IMR-90 (cell line): ENCODE results near the gene MYLK4. TPM values are rescaled to one million over a fixed set of nuclear protein-coding genes. Genes with fewer than 3 reads are reported as not detected.

Source experiments
- ATAC-seq: fragments of 200-7000 bp; cut with Tn5 transposase; 2 replicates; pipeline ENCODE4 v1.9.1; 2020; ENCODE audit warnings: low read depth, mild to moderate bottlenecking, moderate library complexity
- BruUV-seq: library from RNA; stranded (reverse); fragments of 400-500 nt; replicated peaks from 2 replicates; lab custom pipeline; 2021; lab: Mats Ljungman, UMichigan
- CTCF ChIA-PET: fragments of 300-600 bp; formaldehyde crosslinking; extraction: SDS; loops from one replicate; lab custom pipeline; 2021; ENCODE audit warnings: antibody characterized with exemption; lab: Yijun Ruan, JAX
- POLR2A ChIA-PET: fragments of 300-600 bp; sonication (Branson Sonifier 250); formaldehyde crosslinking; loops from one replicate; lab custom pipeline; 2022; ENCODE audit warnings: antibody characterized with exemption; ENCODE audit not compliant: unreplicated experiment; lab: Charles Lee
- DNase-seq: peaks from one replicate; pipeline ENCODE4 v3.0.0; 2013
- H2AFZ ChIP-seq: replicated peaks from 2 replicates; pipeline ENCODE3; 2013; ENCODE audit warnings: low read length, mild to moderate bottlenecking; ENCODE audit not compliant: poor library complexity
- H2AK5ac ChIP-seq: 2 replicates; pipeline ENCODE4 v1.6.1; 2013; ENCODE audit warnings: low read depth, low read length, inconsistent platforms
- H2AK9ac ChIP-seq: replicated peaks from 2 replicates; pipeline ENCODE3; 2013; ENCODE audit warnings: mild to moderate bottlenecking, low read depth, low read length, moderate library complexity; ENCODE audit not compliant: poor library complexity
- H2BK120ac ChIP-seq: 2 replicates; pipeline ENCODE4 v1.6.1; 2013; ENCODE audit warnings: low read depth, low read length, inconsistent platforms
- H2BK15ac ChIP-seq: 3 replicates; pipeline ENCODE4 v1.6.1; 2013; ENCODE audit warnings: low read depth, low read length, inconsistent platforms
- H2BK20ac ChIP-seq: 2 replicates; pipeline ENCODE4 v1.6.1; 2013; ENCODE audit warnings: low read depth, mild to moderate bottlenecking, inconsistent platforms, low read length, moderate library complexity
- H2BK5ac ChIP-seq: 2 replicates; pipeline ENCODE4 v1.6.1; 2013; ENCODE audit warnings: mild to moderate bottlenecking, low read depth, low read length, inconsistent platforms; ENCODE audit not compliant: poor library complexity, severe bottlenecking
- H3K14ac ChIP-seq: replicated peaks from 2 replicates; pipeline ENCODE4 v1.6.1; 2013; ENCODE audit warnings: low read depth, low read length, inconsistent platforms
- H3K18ac ChIP-seq: 2 replicates; pipeline ENCODE4 v1.6.1; 2013; ENCODE audit warnings: low read depth, low read length, control low read depth
- H3K23ac ChIP-seq: 2 replicates; pipeline ENCODE4 v1.6.1; 2013; ENCODE audit warnings: low read depth, low read length, inconsistent platforms
- H3K27ac ChIP-seq: 2 replicates; pipeline ENCODE4 v1.5.1; 2013; ENCODE audit warnings: mild to moderate bottlenecking, control low read depth, low read length; ENCODE audit not compliant: insufficient read depth
- H3K27me3 ChIP-seq: 2 replicates; pipeline ENCODE4 v1.6.1; 2013; ENCODE audit warnings: low read length; ENCODE audit not compliant: control insufficient read depth, insufficient read depth
- H3K36me3 ChIP-seq: 2 replicates; pipeline ENCODE4 v1.6.1; 2013; ENCODE audit warnings: low read length, mixed read lengths; ENCODE audit not compliant: control insufficient read depth, insufficient read depth
- H3K4ac ChIP-seq: 2 replicates; pipeline ENCODE4 v1.6.1; 2013; ENCODE audit warnings: low read depth, low read length, inconsistent platforms
- H3K4me1 ChIP-seq: 2 replicates; pipeline ENCODE4 v1.6.1; 2013; ENCODE audit warnings: low read length, mixed read lengths; ENCODE audit not compliant: control insufficient read depth, insufficient read depth
- H3K4me2 ChIP-seq: 2 replicates; pipeline ENCODE4 v1.6.1; 2013; ENCODE audit warnings: low read depth, mild to moderate bottlenecking, control low read depth, low read length, moderate library complexity
- H3K4me3 ChIP-seq: 2 replicates; pipeline ENCODE4 v1.5.1; 2013; ENCODE audit warnings: low read depth, mild to moderate bottlenecking, control low read depth, low read length, moderate library complexity; ENCODE audit not compliant: insufficient read depth
- H3K56ac ChIP-seq: 2 replicates; pipeline ENCODE4 v1.6.1; 2013; ENCODE audit warnings: low read length, inconsistent platforms; ENCODE audit not compliant: insufficient read depth; ENCODE audit errors: extremely low read depth
- H3K79me1 ChIP-seq, 2 experiments: 2 replicates each; pipeline ENCODE4 v1.6.1; 2013; ENCODE audit warnings: low read length in 2 of 2, inconsistent platforms in 1 of 2, low read depth in 1 of 2
- H3K9ac ChIP-seq: 2 replicates; pipeline ENCODE4 v1.6.1; 2013; ENCODE audit warnings: low read depth, low read length, control low read depth
- H3K9me1 ChIP-seq: 2 replicates; pipeline ENCODE4 v1.6.1; 2013; ENCODE audit warnings: low read length, inconsistent platforms; ENCODE audit not compliant: insufficient read depth
- H3K9me3 ChIP-seq: 2 replicates; pipeline ENCODE4 v1.6.1; 2013; ENCODE audit warnings: low read length; ENCODE audit not compliant: control insufficient read depth, insufficient read depth
- H4K20me1 ChIP-seq: 2 replicates; pipeline ENCODE4 v1.6.1; 2013; ENCODE audit warnings: low read length, inconsistent platforms; ENCODE audit not compliant: insufficient read depth
- H4K5ac ChIP-seq: 2 replicates; pipeline ENCODE4 v1.6.1; 2013; ENCODE audit warnings: mild to moderate bottlenecking, low read depth, low read length, control low read depth
- H4K8ac ChIP-seq, 2 experiments: 2 replicates each; pipeline ENCODE4 v1.6.1; 2013; ENCODE audit warnings: low read depth in 2 of 2, low read length in 2 of 2, control low read depth in 1 of 2, inconsistent platforms in 1 of 2
- H4K91ac ChIP-seq: 2 replicates; pipeline ENCODE4 v1.6.1; 2013; ENCODE audit warnings: low read depth, low read length, inconsistent platforms; ENCODE audit not compliant: insufficient read depth
- BHLHE40 ChIP-seq: fragments of 150-350 bp; IDR thresholded peaks from 2 replicates; pipeline ENCODE4 v1.6.1; 2016; ENCODE audit warnings: mild to moderate bottlenecking, low read depth, low read length
- CEBPB ChIP-seq: IDR thresholded peaks from 2 replicates; pipeline ENCODE4 v1.6.1; 2012; ENCODE audit warnings: low read depth, low read length, improper control_type of control experiment
- CHD1 ChIP-seq: IDR thresholded peaks from 2 replicates; pipeline ENCODE4 v1.6.1; 2012; ENCODE audit warnings: low read depth, low read length, improper control_type of control experiment
- CTCF ChIP-seq: conservative IDR thresholded peaks from 2 replicates; pipeline ENCODE4 v1.5.1; 2012; ENCODE audit warnings: mild to moderate bottlenecking, low read depth, low read length, improper control_type of control experiment
- ELK1 ChIP-seq: fragments of 150-350 bp; IDR thresholded peaks from 2 replicates; pipeline ENCODE4 v1.6.1; 2016; ENCODE audit warnings: low read depth, mild to moderate bottlenecking, low read length, moderate library complexity, borderline replicate concordance
- FOS ChIP-seq: fragments of 150-350 bp; IDR thresholded peaks from 2 replicates; pipeline ENCODE4 v1.6.1; 2016; ENCODE audit warnings: low read depth, low read length
- MXI1 ChIP-seq: IDR thresholded peaks from 2 replicates; pipeline ENCODE4 v1.6.1; 2012; ENCODE audit warnings: low read depth, mild to moderate bottlenecking, low read length, moderate library complexity, borderline replicate concordance
- NFE2L2 ChIP-seq: fragments of 150-350 bp; IDR thresholded peaks from 2 replicates; pipeline ENCODE4 v1.6.1; 2016; ENCODE audit warnings: low read depth, mild to moderate bottlenecking, low read length
- RAD21 ChIP-seq: IDR thresholded peaks from 2 replicates; pipeline ENCODE4 v1.6.1; 2012; ENCODE audit warnings: low read length, improper control_type of control experiment
- RFX5 ChIP-seq: IDR thresholded peaks from 2 replicates; pipeline ENCODE4 v1.8.0; 2012; ENCODE audit warnings: low read depth, mild to moderate bottlenecking, low read length, moderate library complexity
- WGBS, 2 experiments: methylation state at CpG; one replicate each; pipeline versions ENCODE4 v1.1.5 to v1.1.7; 2013; ENCODE audit warnings: missing lambda C conversion rate in 2 of 2; ENCODE audit not compliant: insufficient read length in 1 of 2; ENCODE audit errors: extremely low coverage in 2 of 2; 5-methylcytosine and 5-hydroxymethylcytosine counted together
- dilution Hi-C: fragments of 300-500 bp; cut with HindIII; formaldehyde crosslinking; loops from one replicate; pipeline ENCODE4 v1.14.3; 2018; ENCODE audit warnings: low sequenced_read_pairs; ENCODE audit not compliant: unreplicated experiment
- in situ Hi-C: fragments of 300-500 bp; cut with MboI; formaldehyde crosslinking; loops from 3 replicates; pipeline ENCODE4 v1.14.3; 2019; ENCODE audit warnings: low sequenced_read_pairs, inconsistent platforms, mixed read lengths
- intact Hi-C: fragments of 100-400 bp; cut with micrococcal nuclease; formaldehyde crosslinking; loops from 2 replicates; pipeline ENCODE4 v1.10.0; 2022
- polyA plus RNA-seq, 3 experiments: library from polyadenylated mRNA; depleted of rRNA; stranded (reverse); fragments of >200 nt; gene quantifications; 2 replicates each; pipeline ENCODE4 v1.2.3, GENCODE V29; 2012; ENCODE audit warnings: low replicate concordance in 1 of 3
- total RNA-seq: library from RNA; depleted of rRNA; stranded (reverse); fragments of >200 nt; gene quantifications from 2 replicates; pipeline ENCODE4 v1.2.3, GENCODE V29; 2012

The MYLK4 gene
- total and polyA plus RNA-seq, 2 of the 4 experiments (the other 2 are of a cell fraction), result under 0.01 to 0.07 TPM

GRCh38 chr6:2783188-2783963 lies 32.7 kb upstream of the MYLK4 start (continued):
- TF ChIP-seq CTCF, result no peak

- Histone ChIP-seq H2AK9ac (no peak overlapping the region), H3K4ac (no peak overlapping the region), H3K27ac (no peak overlapping the region), H3K9me1 (peaks cover 25% of the 10 kb centered on the region), H4K91ac (no peak overlapping the region), H3K9me3 (no peaks in the 10 kb centered on the region), H3K27me3 (no peaks in the 10 kb centered on the region), H3K18ac (no peak overlapping the region), H2BK120ac (no peak overlapping the region), H2AK5ac (no peak overlapping the region), H3K79me1 (peaks cover 64 to 89% of the 10 kb centered on the region in 2 experiments), H3K9ac (no peak overlapping the region), H2BK5ac (no peak overlapping the region), H4K8ac (no peak overlapping the region), H2BK15ac (no peak overlapping the region), H3K4me1 (peaks cover 8% of the 10 kb centered on the region), H3K23ac (no peak overlapping the region), H3K14ac (no peak overlapping the region), H3K4me2 (no peak overlapping the region), H4K20me1 (peaks cover 23% of the 10 kb centered on the region), H3K56ac (no peak overlapping the region), H2BK20ac (no peak overlapping the region), H3K4me3 (no peak overlapping the region), H3K36me3 (peaks cover 43% of the 10 kb centered on the region), H2AFZ (no peak overlapping the region), H4K5ac (no peak overlapping the region)
- intact Hi-C loops (no loop called here), dilution Hi-C loops (no loop called here), in situ Hi-C loops (no loop called here)
- WGBS, 2 experiments, result 86% methylated on average over 3 of the region's 10 CpGs; no CpG with 5 or more reads in 1 of the 2 experiments
- DNase-seq, result no peak
- POLR2A ChIA-PET, result no interaction called here
- CTCF ChIA-PET, result no interaction called here
- no TSS peak for BruUV-seq
- no peak for ATAC-seq
- no peak for TF ChIP-seq RFX5
- TF ChIP-seq RAD21, result no peak
- TF ChIP-seq FOS, result no peak
- no peak for TF ChIP-seq BHLHE40
- TF ChIP-seq NFE2L2, result no peak
- no peak for TF ChIP-seq ELK1
- TF ChIP-seq CEBPB, result no peak
- no peak for TF ChIP-seq MXI1
- TF ChIP-seq CTCF, result no peak
- TF ChIP-seq CHD1, result no peak
Measured at GRCh38 chr6:2782825-2783187, 32.1 kb upstream of the MYLK4 start.
